Stimulated activated CD4-positive, alpha-beta T cell treated with anti-CD3 and anti-CD28 coated beads, Interleukin-1b, Interleukin-23, amount 100 ng/mL, for 1 hour (primary cell): ENCODE measurements around the gene PAK3.

Experiments used
- DNase-seq, 2 donors: peaks; one replicate each; pipeline ENCODE4 v3.0.0-alpha.2; 2020; ENCODE audit warnings: low read depth in 2 of 2

Gene PAK3

GRCh38 chrX:111260451-111260850 lies 164.5 kb downstream of the PAK3 start:
- DNase-seq, result no peak

- DNase-seq, result no peak
Observed at GRCh38 chrX:111262086-111262485, 166.1 kb downstream of the PAK3 start.

- DNase-seq, result no peak
Observed at GRCh38 chrX:111264385-111264784, 168.4 kb downstream of the PAK3 start.

- DNase-seq, result no peak
Observed at GRCh38 chrX:111265486-111265885, 169.5 kb downstream of the PAK3 start.

- DNase-seq, result no peak
Observed at GRCh38 chrX:111268506-111268905, 172.5 kb downstream of the PAK3 start.

- no peak for DNase-seq
Observed at GRCh38 chrX:111270339-111270738, 174.3 kb downstream of the PAK3 start, which contains the start of gene CAPN6. Gene CAPN6 (minus strand): TSS chrX:111270483. CDS start chrX:111263936, 6,547 bp downstream.
